EH (cell line): ENCODE results near the gene USH1C.

Experiments used
- DNase-seq: peaks from one replicate; pipeline ENCODE4 v3.0.0-alpha.2; 2015; ENCODE audit warnings: low read depth

Gene USH1C

DNA sequence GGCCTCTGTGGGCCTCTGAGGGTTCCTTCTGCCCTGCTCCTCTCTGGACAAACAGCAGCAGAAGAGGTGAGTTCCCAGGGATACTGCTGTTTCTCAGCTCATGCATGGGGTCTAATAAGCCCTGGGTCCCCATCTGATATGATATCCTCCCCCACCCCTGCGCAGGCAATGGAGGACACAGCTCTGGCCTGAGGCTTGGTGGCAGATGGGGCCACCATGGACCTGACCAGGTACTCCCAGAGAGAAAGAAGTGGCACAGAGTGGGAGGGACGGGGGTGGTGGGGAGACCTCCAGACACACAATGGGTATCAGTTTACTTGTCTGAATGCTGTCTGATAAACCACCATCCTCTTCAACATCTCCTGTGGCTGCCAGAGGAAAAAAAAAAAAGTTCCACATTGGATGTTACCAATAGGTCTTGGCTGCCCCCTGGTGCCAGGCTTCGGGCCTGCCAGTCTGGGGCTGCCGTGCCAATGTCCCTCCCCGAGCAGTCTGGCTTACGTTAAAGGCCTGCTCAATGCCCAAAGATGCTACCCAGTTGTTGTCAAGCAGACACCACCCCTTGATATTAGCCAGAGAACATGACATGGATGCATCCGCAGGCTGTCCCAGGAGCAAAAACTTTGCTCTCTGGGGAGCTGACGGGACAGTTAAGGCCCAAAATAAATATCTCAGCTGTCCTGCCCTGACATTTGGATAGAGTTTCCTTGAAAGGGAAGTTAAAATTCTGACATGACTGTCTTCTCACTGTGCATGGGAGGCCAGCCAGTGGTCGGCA, 39.7 kb downstream of the USH1C start:
- peak; percentile 68 for DNase-seq

DNA sequence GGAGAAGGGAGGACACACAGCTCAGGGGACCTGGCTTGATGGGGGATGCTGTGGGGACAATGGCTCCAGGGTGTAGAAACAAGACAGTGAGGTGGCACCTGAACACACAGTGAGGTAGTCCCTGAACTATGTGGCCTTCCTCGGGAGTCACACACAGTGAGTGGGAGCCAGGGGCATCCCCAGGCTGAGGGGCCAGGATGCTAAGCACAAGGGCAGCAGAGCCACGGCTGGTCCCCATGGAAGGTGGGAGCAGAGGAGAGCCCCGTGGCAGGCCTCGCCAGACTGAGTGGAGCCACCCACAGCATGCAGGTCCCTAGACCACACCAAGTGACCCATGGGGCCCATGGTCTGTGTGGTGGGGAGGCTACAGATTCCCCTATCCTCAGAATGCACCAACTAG, 41.6 kb downstream of the USH1C start:
- DNase-seq, result no peak

- DNase-seq, result no peak
Measured at GRCh38 chr11:17500673-17501072, 43.5 kb downstream of the USH1C start.

DNA sequence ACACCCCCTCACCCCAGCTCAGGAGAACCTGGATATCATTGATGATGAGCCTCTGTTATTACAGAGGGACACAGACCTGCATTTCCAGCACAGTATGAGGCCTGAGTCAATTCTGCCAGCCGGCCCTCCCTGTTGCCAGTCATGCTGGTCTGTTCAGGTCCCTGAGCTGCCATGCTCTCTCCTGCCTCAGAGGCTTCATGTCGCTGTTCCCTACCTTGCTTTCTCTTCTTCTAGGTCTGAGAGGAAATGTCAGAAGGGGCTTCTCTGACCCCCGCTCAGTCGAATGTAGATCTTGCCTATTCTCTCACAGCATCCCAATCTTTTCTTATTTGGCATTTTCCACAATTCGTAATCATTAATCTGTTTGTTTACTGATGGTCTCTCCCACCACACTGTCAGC, 45.7 kb downstream of the USH1C start:
- peak; percentile 6 for DNase-seq

GRCh38 chr11:17498058-17498457, 46.2 kb downstream of the USH1C start:
- no peak for DNase-seq

- peak; percentile 25 for DNase-seq
Measured at GRCh38 chr11:17496406-17496805, 47.8 kb downstream of the USH1C start.

DNA sequence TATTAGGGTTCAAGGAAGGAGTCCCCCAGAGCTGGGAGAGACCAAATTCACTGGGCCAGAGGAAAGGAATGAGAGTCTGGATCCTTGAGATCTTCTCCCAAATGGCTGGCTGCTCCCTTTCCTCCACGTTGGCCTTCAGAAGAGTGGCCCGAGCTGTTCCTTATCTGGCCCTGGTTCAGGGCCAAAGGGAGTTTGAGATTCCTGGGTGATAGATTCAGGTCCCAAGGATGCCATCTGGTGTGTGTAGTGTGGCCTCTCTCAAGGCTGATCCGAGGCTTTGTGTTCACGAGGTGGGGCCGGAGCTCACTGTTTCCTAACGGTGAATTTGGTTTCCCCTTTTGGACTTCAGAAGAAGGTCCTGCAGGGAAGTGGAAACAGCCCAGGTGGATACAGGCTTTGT, 50.2 kb downstream of the USH1C start:
- DNase-seq, result no peak

GRCh38 chr11:17490938-17491337, 53.3 kb downstream of the USH1C start:
- no peak for DNase-seq

DNA sequence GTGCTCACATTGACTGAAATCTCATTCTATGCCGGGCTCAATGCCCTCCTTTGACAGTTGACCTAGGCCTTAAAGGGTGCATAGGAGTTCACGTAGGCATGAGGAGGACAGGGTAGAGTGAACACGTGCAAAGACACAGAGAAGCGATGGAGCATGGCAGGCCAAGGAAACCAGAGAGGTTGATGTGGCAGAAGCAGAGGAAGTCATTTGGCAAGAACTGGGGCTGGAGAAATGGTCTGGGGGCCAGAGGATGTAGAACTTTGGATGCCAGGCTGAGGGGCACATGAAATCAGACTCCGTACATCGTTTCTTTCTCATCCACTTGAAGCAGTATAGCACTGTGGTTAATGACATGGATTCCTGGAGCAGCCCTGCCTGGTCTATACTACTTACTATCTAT, 54.0 kb downstream of the USH1C start:
- no peak for DNase-seq

DNA sequence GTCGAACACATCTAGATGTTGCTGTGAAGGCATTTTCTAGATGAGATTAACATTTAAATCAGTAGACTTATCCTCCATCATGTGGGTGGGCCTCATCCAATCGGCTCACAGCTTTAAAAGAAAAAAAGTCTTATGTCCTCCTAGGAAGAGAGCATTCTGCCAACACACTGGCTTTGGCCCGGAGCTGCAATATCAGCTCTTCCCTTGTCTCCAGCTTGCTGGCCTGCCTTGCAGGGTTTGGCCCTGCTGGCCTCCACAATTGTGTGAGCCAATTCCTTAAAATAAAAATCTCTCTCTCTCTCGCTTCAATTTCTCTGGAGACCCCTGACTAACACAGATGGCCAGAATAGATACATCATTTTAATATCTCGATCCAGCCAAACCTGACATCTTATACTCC, 54.5 kb downstream of the USH1C start:
- no peak for DNase-seq

DNA sequence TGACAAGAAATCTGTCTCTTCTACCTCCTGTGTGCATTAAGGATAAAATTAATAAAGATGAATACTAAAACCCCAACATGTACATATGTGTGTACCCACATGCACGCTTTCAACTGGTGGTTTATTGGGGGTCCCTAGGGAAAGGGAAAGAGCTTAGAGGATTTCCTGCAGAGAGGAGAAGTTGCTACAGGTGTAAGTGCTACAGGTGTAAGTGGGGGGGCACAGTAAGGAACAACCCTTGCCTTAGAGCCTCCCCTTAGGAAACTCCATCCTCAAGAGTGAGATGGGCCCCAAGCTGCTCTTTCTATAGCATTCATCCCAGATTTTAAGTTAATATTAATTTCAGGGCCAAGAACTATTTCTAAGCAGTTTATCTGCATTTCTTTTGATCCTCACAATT, 55.7 kb downstream of the USH1C start:
- DNase-seq, result no peak

DNA sequence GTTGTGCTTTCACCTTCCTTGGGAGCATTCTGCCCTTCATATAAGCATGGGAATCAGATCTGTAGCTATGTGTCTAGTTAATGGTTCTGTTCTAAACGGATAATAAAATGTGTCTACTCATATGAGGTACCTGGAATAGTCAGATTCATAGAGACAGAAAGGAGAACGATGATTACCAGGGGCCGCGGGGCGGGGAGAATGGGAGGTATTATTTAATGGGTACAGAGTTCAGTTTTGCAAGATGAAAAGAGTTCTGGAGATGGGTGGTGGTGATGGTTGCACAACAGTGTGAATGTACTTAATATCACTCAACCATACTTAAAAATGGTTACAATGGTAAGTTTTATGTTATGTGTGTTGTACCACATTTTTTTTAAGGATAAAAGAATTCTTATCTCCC, 57.6 kb downstream of the USH1C start:
- DNase-seq, result no peak

DNA sequence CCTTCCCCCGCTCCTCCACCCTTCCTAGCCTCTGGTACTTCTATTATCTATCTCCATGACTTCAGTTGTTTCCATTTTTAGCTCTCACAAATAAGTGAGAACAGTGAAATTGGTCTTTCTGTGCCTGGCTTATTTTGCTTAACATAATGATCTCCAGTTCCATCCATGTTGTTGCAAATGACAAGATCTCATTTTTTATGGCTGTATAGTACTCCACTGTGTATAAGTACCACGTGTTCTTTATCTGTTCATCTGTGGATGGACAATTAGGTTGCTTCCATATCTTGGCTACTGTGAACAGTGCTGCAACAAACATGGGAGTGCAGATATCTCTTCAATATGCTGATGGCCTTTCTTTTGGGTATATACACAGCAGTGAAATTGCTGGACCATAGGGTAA, 60.7 kb downstream of the USH1C start:
- DNase-seq, result no peak

- DNase-seq, result no peak
Measured at GRCh38 chr11:17481905-17482304, 62.3 kb downstream of the USH1C start.

GRCh38 chr11:17479284-17480214, 64.7 kb downstream of the USH1C start:
- peak; percentile 27 for DNase-seq

GRCh38 chr11:17478070-17478469, 66.1 kb downstream of the USH1C start:
- no peak for DNase-seq

- DNase-seq, result no peak
Measured at GRCh38 chr11:17477361-17477760, 66.9 kb downstream of the USH1C start.

DNA sequence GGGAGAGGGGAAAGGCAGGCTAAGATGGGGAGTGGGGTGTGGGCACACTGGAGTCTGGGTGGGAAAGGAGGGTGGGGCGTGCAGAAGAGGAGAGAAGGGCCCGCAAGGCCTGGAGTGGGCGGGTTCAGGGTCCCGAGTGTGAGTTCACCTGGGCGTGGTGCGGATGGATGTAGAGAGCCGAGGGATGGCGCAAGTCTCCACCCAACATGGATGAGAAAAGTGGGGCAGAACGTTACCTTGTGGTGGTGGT, 67.2 kb downstream of the USH1C start:
- DNase-seq, result no peak

GRCh38 chr11:17476317-17477083, 67.7 kb downstream of the USH1C start, which contains the start of gene ABCC8:
Gene ABCC8, minus strand, starts transcription at chr11:17476845. Its CDS starts 69 bp downstream, at chr11:17476776.
- no peak for DNase-seq

- DNase-seq, result no peak
Measured at GRCh38 chr11:17475666-17476316, 68.4 kb downstream of the USH1C start.

DNA sequence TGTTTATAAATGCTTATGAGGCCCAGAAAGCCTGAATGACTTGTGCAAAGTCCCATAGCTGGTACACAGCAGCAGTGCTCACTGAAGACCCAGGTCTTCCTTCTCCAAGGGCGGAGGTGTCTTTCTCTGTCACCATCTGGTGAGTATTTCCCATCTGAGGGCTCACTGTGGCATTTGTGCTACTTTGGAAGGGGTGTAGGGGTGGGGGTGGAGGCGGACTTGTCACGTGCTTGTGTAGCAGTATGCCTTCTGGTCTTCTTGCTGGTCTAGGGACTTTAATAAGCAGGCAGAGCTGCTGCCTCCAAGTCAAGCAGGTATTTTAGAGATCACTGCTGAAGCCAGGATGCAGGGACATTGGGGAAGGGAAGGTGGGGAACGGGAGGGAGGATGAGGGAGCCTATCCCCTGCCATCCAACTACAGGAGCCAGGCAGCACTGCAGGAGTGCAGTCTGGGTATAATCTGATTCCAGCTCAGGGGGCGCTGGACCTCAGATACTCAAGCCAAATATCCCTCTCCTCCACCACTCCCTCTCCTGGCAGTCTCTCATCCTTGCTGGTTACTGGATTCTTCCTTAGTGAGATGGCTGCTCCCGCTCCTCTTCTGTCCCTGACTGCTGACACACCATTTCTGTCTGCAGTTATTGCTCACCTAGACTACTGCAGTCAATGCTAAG, 71.0 kb downstream of the USH1C start:
- DNase-seq, result peak; percentile 17

GRCh38 chr11:17472467-17472866, 71.7 kb downstream of the USH1C start:
- DNase-seq, result no peak
